Measurements from ENCODE around the gene BCL11B. TPM values are rescaled to one million over a fixed set of nuclear protein-coding genes. Genes with fewer than 3 reads are reported as not detected.

BCL11B gene
- total RNA-seq, 2 experiments from 2014 or later = not detected

DNA sequence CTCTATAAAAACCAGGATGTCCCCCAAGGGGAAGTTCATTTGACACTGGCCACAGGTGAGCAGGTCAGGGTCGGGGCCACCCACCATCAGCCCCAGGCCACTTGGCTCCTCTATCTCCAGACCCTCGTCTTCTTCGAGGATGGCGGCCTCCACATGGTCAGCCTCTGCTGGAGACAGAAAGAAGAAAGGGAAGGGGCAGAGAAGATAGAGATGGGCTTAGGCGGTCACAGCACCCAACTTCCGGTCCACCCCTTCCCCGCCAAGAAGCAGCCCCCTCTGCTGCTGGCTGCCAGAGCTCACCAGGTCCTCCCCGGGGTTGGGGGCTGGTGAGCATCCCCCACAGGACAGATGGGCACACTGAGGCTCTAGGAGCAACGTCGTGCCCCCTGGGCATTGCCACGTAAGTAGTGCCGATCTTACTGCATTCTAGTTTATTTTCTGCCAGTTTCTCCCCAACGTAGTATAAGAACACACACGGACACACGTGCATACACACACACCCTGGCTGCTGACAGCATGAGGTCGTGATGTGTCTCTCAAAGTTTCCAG is 14.2 kb downstream of the BCL11B start:
- H3K9me3 ChIP-seq (ENCODE audit: low read length) = no peaks in the 10 kb centered on the region
- H3K4me2 ChIP-seq (ENCODE audit: low read length) = no peak overlapping the region
- intact Hi-C loops (cut with micrococcal nuclease; ENCODE audit: unreplicated experiment) = no loop called here
- no peaks in the 10 kb centered on the region for H3K9me2 ChIP-seq (ENCODE audit: insufficient read depth, low read length)
- no peak overlapping the region for H3K4me3 ChIP-seq (ENCODE audit: low read depth, low read length, poor library complexity, severe bottlenecking)
- ChIA-PET POLR2A (no interaction called here), CTCF (ENCODE audit: unreplicated experiment) (no interaction called here)
- H3K4me1 ChIP-seq (ENCODE audit: insufficient read depth, low read length, poor library complexity, severe bottlenecking) = no peaks in the 10 kb centered on the region
- H3K79me2 ChIP-seq (ENCODE audit: insufficient read depth, low read depth, low read length) = no peaks in the 10 kb centered on the region
- no TSS peak for BruUV-seq (replicated peaks)
- DNase-seq (ENCODE audit: low spot score) = no peak
- H2AFZ ChIP-seq (ENCODE audit: low read length) = no peak overlapping the region
- H4K20me1 ChIP-seq (ENCODE audit: insufficient read depth, low read length) = no peaks in the 10 kb centered on the region
- TF ChIP-seq CTCF (conservative IDR thresholded peaks at IDR 0.05; ENCODE audit: low read length) (no peak), EZH2phosphoT487 (IDR thresholded peaks at IDR 0.05; ENCODE audit: borderline replicate concordance, low read depth, low read length) (no peak)
- H3K36me3 ChIP-seq (ENCODE audit: insufficient read depth, low read length) = no peaks in the 10 kb centered on the region
- no peak overlapping the region for H3K27ac ChIP-seq (ENCODE audit: low read depth, low read length, poor library complexity, severe bottlenecking)

DNA sequence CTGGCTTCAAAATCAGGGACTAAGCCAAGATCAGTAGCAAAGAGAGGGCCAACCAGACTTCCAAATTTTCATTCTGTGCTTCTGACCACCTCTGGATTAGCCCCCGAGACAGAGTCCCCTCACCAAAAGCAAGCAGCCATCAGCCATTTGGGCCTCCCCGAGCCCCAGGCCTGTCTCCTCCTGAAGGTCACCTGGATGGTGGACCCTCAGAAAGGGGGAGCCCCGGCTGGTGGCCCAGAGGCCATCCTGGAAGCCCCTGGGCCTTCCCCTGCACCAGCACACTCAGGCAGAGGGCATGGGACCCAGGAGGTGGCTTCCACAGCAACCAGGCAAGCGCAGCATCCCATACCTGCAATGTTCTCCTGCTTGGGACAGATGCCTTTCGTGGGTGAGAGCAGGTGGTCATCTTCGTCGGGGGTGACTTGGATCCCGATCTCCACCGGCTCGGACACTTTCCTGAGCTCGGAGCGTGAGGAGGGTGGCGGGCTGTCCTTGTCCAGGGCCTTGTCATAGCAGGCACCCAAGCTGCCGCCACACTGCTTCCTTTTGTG is 14.8 kb downstream of the BCL11B start:
- no peak for DNase-seq (ENCODE audit: low spot score)
- H3K4me1 ChIP-seq (ENCODE audit: insufficient read depth, low read length, poor library complexity, severe bottlenecking) = no peaks in the 10 kb centered on the region
- no TSS peak for BruUV-seq (replicated peaks)
- no peak overlapping the region for H3K27ac ChIP-seq (ENCODE audit: low read depth, low read length, poor library complexity, severe bottlenecking)
- intact Hi-C loops (cut with micrococcal nuclease; ENCODE audit: unreplicated experiment) = no loop called here
- H3K4me3 ChIP-seq (ENCODE audit: low read depth, low read length, poor library complexity, severe bottlenecking) = no peak overlapping the region
- no peaks in the 10 kb centered on the region for H3K36me3 ChIP-seq (ENCODE audit: insufficient read depth, low read length)
- no peak for TF ChIP-seq CTCF (conservative IDR thresholded peaks at IDR 0.05; ENCODE audit: low read length)
- TF ChIP-seq EZH2phosphoT487 (IDR thresholded peaks at IDR 0.05; ENCODE audit: borderline replicate concordance, low read depth, low read length) = no peak
- no peak overlapping the region for H2AFZ ChIP-seq (ENCODE audit: low read length)
- H3K79me2 ChIP-seq (ENCODE audit: insufficient read depth, low read depth, low read length) = no peaks in the 10 kb centered on the region
- ChIA-PET POLR2A (no interaction called here), CTCF (ENCODE audit: unreplicated experiment) (no interaction called here)
- no peaks in the 10 kb centered on the region for H3K9me2 ChIP-seq (ENCODE audit: insufficient read depth, low read length)
- H3K4me2 ChIP-seq (ENCODE audit: low read length) = no peak overlapping the region
- no peaks in the 10 kb centered on the region for H4K20me1 ChIP-seq (ENCODE audit: insufficient read depth, low read length)
- H3K9me3 ChIP-seq (ENCODE audit: low read length) = no peaks in the 10 kb centered on the region

DNA sequence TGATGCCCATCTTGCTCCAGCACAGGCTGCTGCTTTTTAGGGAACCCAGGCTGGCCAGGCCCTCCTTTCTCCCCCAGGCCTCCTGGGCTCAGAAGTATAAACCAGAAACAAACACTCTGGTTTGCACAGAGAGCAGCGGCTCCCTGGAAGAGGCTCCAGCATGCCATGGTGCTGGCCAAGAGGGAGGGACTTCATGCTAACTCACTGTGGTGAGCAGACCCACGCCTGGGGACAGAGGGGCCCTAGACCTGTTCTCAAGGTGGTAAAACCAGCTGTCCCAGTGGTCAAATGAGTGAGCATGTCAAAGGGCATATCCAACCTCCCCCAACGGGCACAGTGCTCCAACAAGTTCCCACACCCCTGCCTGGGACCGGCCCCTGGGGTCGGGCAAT is 15.5 kb downstream of the BCL11B start:
- H3K36me3 ChIP-seq (ENCODE audit: insufficient read depth, low read length) = no peaks in the 10 kb centered on the region
- H3K4me1 ChIP-seq (ENCODE audit: insufficient read depth, low read length, poor library complexity, severe bottlenecking) = no peaks in the 10 kb centered on the region
- no peaks in the 10 kb centered on the region for H3K9me3 ChIP-seq (ENCODE audit: low read length)
- H3K4me2 ChIP-seq (ENCODE audit: low read length) = no peak overlapping the region
- intact Hi-C loops (cut with micrococcal nuclease; ENCODE audit: unreplicated experiment) = no loop called here
- H4K20me1 ChIP-seq (ENCODE audit: insufficient read depth, low read length) = no peaks in the 10 kb centered on the region
- CTCF ChIA-PET (ENCODE audit: unreplicated experiment) = no interaction called here
- H3K4me3 ChIP-seq (ENCODE audit: low read depth, low read length, poor library complexity, severe bottlenecking) = no peak overlapping the region
- no peaks in the 10 kb centered on the region for H3K79me2 ChIP-seq (ENCODE audit: insufficient read depth, low read depth, low read length)
- BruUV-seq (replicated peaks) = no TSS peak
- no peak overlapping the region for H3K27ac ChIP-seq (ENCODE audit: low read depth, low read length, poor library complexity, severe bottlenecking)
- no peak overlapping the region for H2AFZ ChIP-seq (ENCODE audit: low read length)
- POLR2A ChIA-PET = no interaction called here
- no peak for DNase-seq (ENCODE audit: low spot score)
- no peaks in the 10 kb centered on the region for H3K9me2 ChIP-seq (ENCODE audit: insufficient read depth, low read length)
- no peak for TF ChIP-seq CTCF (conservative IDR thresholded peaks at IDR 0.05; ENCODE audit: low read length)
- no peak for TF ChIP-seq EZH2phosphoT487 (IDR thresholded peaks at IDR 0.05; ENCODE audit: borderline replicate concordance, low read depth, low read length)

Data from OCI-LY7 (cell line).